Fibroblast of gingiva (primary cell): ENCODE results near the gene GRID1.

Experiments
- DNase-seq: peaks from one replicate; pipeline ENCODE4 v3.0.0-alpha.2; 2011; ENCODE audit warnings: low read depth

Gene GRID1

GRCh38 chr10:85645926-85646711 lies 720.5 kb downstream of the GRID1 start:
- no peak for DNase-seq

- no peak for DNase-seq
These were observed 721.5 kb downstream of the GRID1 start for GRCh38 chr10:85645053-85645452.

- no peak for DNase-seq
These were observed 722.6 kb downstream of the GRID1 start for GRCh38 chr10:85643845-85644525.

- no peak for DNase-seq
These were observed 723.3 kb downstream of the GRID1 start for GRCh38 chr10:85643171-85643844.

- no peak for DNase-seq
These were observed 724.0 kb downstream of the GRID1 start for GRCh38 chr10:85642421-85643170.

GRCh38 chr10:85642082-85642420 lies 724.5 kb downstream of the GRID1 start:
- DNase-seq, result peak; percentile 11

GRCh38 chr10:85641479-85642009 lies 725.1 kb downstream of the GRID1 start:
- DNase-seq, result peak; percentile 19

- no peak for DNase-seq
These were observed 727.8 kb downstream of the GRID1 start for GRCh38 chr10:85638797-85639196.

- DNase-seq, result no peak
These were observed 730.9 kb downstream of the GRID1 start for GRCh38 chr10:85635650-85636049.

- DNase-seq, result no peak
These were observed 742.1 kb downstream of the GRID1 start for GRCh38 chr10:85624511-85624910.

- DNase-seq, result no peak
These were observed 742.8 kb downstream of the GRID1 start for GRCh38 chr10:85623758-85624157.

GRCh38 chr10:85623342-85623741 lies 743.3 kb downstream of the GRID1 start:
- DNase-seq, result no peak

- DNase-seq, result no peak
These were observed 744.2 kb downstream of the GRID1 start for GRCh38 chr10:85622425-85622824.

- DNase-seq, result no peak
These were observed 745.0 kb downstream of the GRID1 start for GRCh38 chr10:85621562-85621961.

GRCh38 chr10:85620807-85621206 lies 745.8 kb downstream of the GRID1 start:
- DNase-seq, result no peak

GRCh38 chr10:85619832-85620231 lies 746.8 kb downstream of the GRID1 start:
- no peak for DNase-seq

GRCh38 chr10:85618841-85619240 lies 747.8 kb downstream of the GRID1 start:
- no peak for DNase-seq

- DNase-seq, result no peak
These were observed 748.6 kb downstream of the GRID1 start for GRCh38 chr10:85617751-85618546.

GRCh38 chr10:85615556-85615955 lies 751.0 kb downstream of the GRID1 start:
- DNase-seq, result no peak

- DNase-seq, result no peak
These were observed 751.6 kb downstream of the GRID1 start for GRCh38 chr10:85614981-85615380.

GRCh38 chr10:85614566-85614965 lies 752.0 kb downstream of the GRID1 start:
- no peak for DNase-seq
